H1 (cell line): Measurements from ENCODE around the gene PABPC1L. TPM values are rescaled to one million over a fixed set of nuclear protein-coding genes. Genes with fewer than 3 reads are reported as not detected.

Source experiments
- CTCF ChIA-PET: fragments of 300-600 bp; sonication (Branson Sonifier 250); formaldehyde crosslinking; loops from one replicate; lab custom pipeline; 2021; ENCODE audit not compliant: partially characterized antibody; lab: Charles Lee
- POLR2A ChIA-PET: fragments of 300-600 bp; sonication (Branson Sonifier 250); formaldehyde crosslinking; loops from one replicate; lab custom pipeline; 2021; ENCODE audit warnings: inconsistent platforms; ENCODE audit not compliant: partially characterized antibody; lab: Charles Lee
- DNase-seq, 2 experiments: peaks; one replicate each; pipeline versions ENCODE4 v3.0.0 to v3.0.0-alpha.2; 2010 to 2022; ENCODE audit warnings: low spot score in 2 of 2, low read depth in 1 of 2, mixed read lengths in 1 of 2
- FAIRE-seq: peaks from 2 replicates; lab custom pipeline; 2011; peaks lifted over from hg19 to GRCh38; lab: Jason Lieb, UNC
- H2AFZ ChIP-seq: 2 replicates; pipeline ENCODE4 v1.8.1; 2012; ENCODE audit warnings: low read length, inconsistent platforms
- H2AK5ac ChIP-seq: 2 replicates; pipeline ENCODE4 v1.6.1; 2013; ENCODE audit warnings: low read depth, low read length
- H2BK120ac ChIP-seq: replicated peaks from 2 replicates; pipeline ENCODE3; 2013; ENCODE audit warnings: low read depth, low read length, inconsistent platforms
- H2BK12ac ChIP-seq: 2 replicates; pipeline ENCODE4 v1.6.1; 2013; ENCODE audit warnings: low read depth, low read length
- H2BK15ac ChIP-seq: 2 replicates; pipeline ENCODE4 v1.6.1; 2013; ENCODE audit warnings: low read length
- H2BK20ac ChIP-seq: 2 replicates; pipeline ENCODE4 v1.6.1; 2013; ENCODE audit warnings: low read length
- H2BK5ac ChIP-seq: 2 replicates; pipeline ENCODE4 v1.6.1; 2013; ENCODE audit warnings: low read depth, low read length
- H3K14ac ChIP-seq: 2 replicates; pipeline ENCODE4 v1.6.1; 2013; ENCODE audit warnings: inconsistent platforms; ENCODE audit not compliant: insufficient read length
- H3K18ac ChIP-seq: 2 replicates; pipeline ENCODE4 v1.6.1; 2013; ENCODE audit warnings: low read length; ENCODE audit errors: extremely low read depth
- H3K23ac ChIP-seq: 2 replicates; pipeline ENCODE4 v1.6.1; 2013; ENCODE audit warnings: inconsistent platforms; ENCODE audit not compliant: insufficient read length
- H3K23me2 ChIP-seq: 2 replicates; pipeline ENCODE4 v1.6.1; 2013; ENCODE audit warnings: low read depth, low read length
- H3K27ac ChIP-seq: 2 replicates; pipeline ENCODE4 v1.6.1; 2011; ENCODE audit warnings: low read depth, low read length, inconsistent platforms
- H3K27me3 ChIP-seq, 4 experiments: replicated peaks in 1 of 4; 1 replicate in 1 of 4; 2 replicates in 3 of 4; pipeline versions ENCODE4 v1.6.1 to v1.8.1; 2011 to 2013; ENCODE audit warnings: low read length in 3 of 4, mild to moderate bottlenecking in 3 of 4, inconsistent platforms in 2 of 4, mixed read lengths in 2 of 4, moderate library complexity in 1 of 4; ENCODE audit not compliant: control insufficient read depth in 3 of 4, insufficient read depth in 3 of 4; ENCODE audit errors: extremely low read depth in 1 of 4
- H3K36me3 ChIP-seq, 4 experiments: 2 replicates each; pipeline versions ENCODE4 v1.6.1 to v1.8.1; 2011 to 2013; ENCODE audit warnings: mild to moderate bottlenecking in 4 of 4, low read length in 3 of 4, moderate library complexity in 2 of 4, control low read depth in 1 of 4, inconsistent platforms in 1 of 4; ENCODE audit not compliant: insufficient read depth in 4 of 4, control insufficient read depth in 2 of 4
- H3K4ac ChIP-seq: replicated peaks from 2 replicates; pipeline ENCODE3; 2013; ENCODE audit warnings: low read length, low read depth, mixed read lengths, inconsistent platforms; ENCODE audit not compliant: insufficient read length
- H3K4me1 ChIP-seq, 4 experiments: replicated peaks in 1 of 4; 1 replicate in 1 of 4; 2 replicates in 3 of 4; pipeline versions ENCODE4 v1.6.1 to v1.8.1; 2011 to 2013; ENCODE audit warnings: low read length in 3 of 4, inconsistent platforms in 2 of 4, mixed read lengths in 1 of 4; ENCODE audit not compliant: insufficient read depth in 4 of 4, control insufficient read depth in 3 of 4
- H3K4me2 ChIP-seq, 2 experiments: 2 replicates each; pipeline versions ENCODE4 v1.6.1 to v1.8.1; 2011 to 2013; ENCODE audit warnings: low read depth in 2 of 2, low read length in 2 of 2, control low read depth in 1 of 2, inconsistent platforms in 1 of 2, mild to moderate bottlenecking in 1 of 2; ENCODE audit not compliant: insufficient read depth in 1 of 2
- H3K4me3 ChIP-seq, 4 experiments: fragments of 200-600, 300-600 bp in 1 of 4; sonication (generic), shearing (Covaris generic), sonication (Bioruptor Twin) in 1 of 4; 2 replicates each; pipeline versions ENCODE4 v1.5.1 to v1.8.1; 2011 to 2016; ENCODE audit warnings: low read length in 4 of 4, low read depth in 3 of 4, control low read depth in 2 of 4, inconsistent platforms in 2 of 4, mild to moderate bottlenecking in 2 of 4, mixed read lengths in 1 of 4, moderate library complexity in 1 of 4; ENCODE audit not compliant: insufficient read depth in 2 of 4; ENCODE audit errors: extremely low read depth in 1 of 4
- H3K56ac ChIP-seq: replicated peaks from 2 replicates; pipeline ENCODE3; 2013; ENCODE audit warnings: low read depth, mild to moderate bottlenecking, mixed read lengths, low read length, inconsistent platforms; ENCODE audit not compliant: insufficient read length
- H3K79me1 ChIP-seq: 2 replicates; pipeline ENCODE4 v1.6.1; 2013; ENCODE audit warnings: low read depth, low read length, control low read depth
- H3K79me2 ChIP-seq, 2 experiments: 2 replicates each; pipeline versions ENCODE4 v1.6.1 to v1.8.1; 2012 to 2013; ENCODE audit warnings: low read length in 2 of 2, mild to moderate bottlenecking in 2 of 2, inconsistent platforms in 1 of 2; ENCODE audit not compliant: insufficient read depth in 2 of 2, control insufficient read depth in 1 of 2
- H3K9ac ChIP-seq, 4 experiments: replicated peaks in 1 of 4; 1 replicate in 1 of 4; 2 replicates in 3 of 4; pipeline versions ENCODE4 v1.6.1 to v1.8.1; 2011 to 2013; ENCODE audit warnings: low read depth in 3 of 4, low read length in 3 of 4, control low read depth in 2 of 4, mild to moderate bottlenecking in 2 of 4, moderate library complexity in 2 of 4, inconsistent platforms in 1 of 4; ENCODE audit errors: extremely low read depth in 1 of 4
- H3K9me3 ChIP-seq, 2 experiments: 2 replicates each; pipeline versions ENCODE4 v1.6.1 to v1.8.1; 2012 to 2013; ENCODE audit warnings: mild to moderate bottlenecking in 2 of 2, moderate library complexity in 2 of 2, control low read depth in 1 of 2, inconsistent platforms in 1 of 2, low read depth in 1 of 2, low read length in 1 of 2, mixed read lengths in 1 of 2; ENCODE audit not compliant: insufficient read depth in 2 of 2
- H4K20me1 ChIP-seq, 2 experiments: replicated peaks in 1 of 2; 2 replicates each; pipeline versions ENCODE3 to v1.8.1; 2011 to 2013; ENCODE audit warnings: inconsistent platforms in 2 of 2, low read length in 2 of 2, mild to moderate bottlenecking in 1 of 2; ENCODE audit not compliant: insufficient read depth in 2 of 2, control insufficient read depth in 1 of 2
- H4K5ac ChIP-seq: 2 replicates; pipeline ENCODE4 v1.6.1; 2013; ENCODE audit warnings: low read length, low read depth, mixed read lengths, inconsistent platforms; ENCODE audit not compliant: insufficient read length
- H4K8ac ChIP-seq: 2 replicates; pipeline ENCODE4 v1.8.0; 2013; ENCODE audit warnings: mild to moderate bottlenecking, moderate library complexity, low read length, inconsistent platforms; ENCODE audit not compliant: insufficient read depth; ENCODE audit errors: extremely low read depth
- H4K91ac ChIP-seq: replicated peaks from 2 replicates; pipeline ENCODE3; 2013; ENCODE audit warnings: low read length, mixed read lengths, inconsistent platforms; ENCODE audit not compliant: insufficient read length
- BCL11A ChIP-seq, 2 experiments: IDR thresholded peaks; one replicate each; pipeline ENCODE4 v1.6.1; 2011; ENCODE audit warnings: low read depth in 2 of 2, low read length in 2 of 2, mild to moderate bottlenecking in 2 of 2
- BRCA1 ChIP-seq: IDR thresholded peaks from 2 replicates; pipeline ENCODE4 v1.6.1; 2012; ENCODE audit warnings: low read depth, low read length, improper control_type of control experiment
- CHD1 ChIP-seq: IDR thresholded peaks from 2 replicates; pipeline ENCODE4 v1.6.1; 2012; ENCODE audit warnings: low read depth, low read length, improper control_type of control experiment
- CREB1 ChIP-seq: IDR thresholded peaks from 2 replicates; pipeline ENCODE4 v1.6.1; 2012; ENCODE audit warnings: inconsistent platforms
- CTBP2 ChIP-seq: IDR thresholded peaks from 2 replicates; pipeline ENCODE4 v1.7.0; 2011; ENCODE audit warnings: borderline replicate concordance, mild to moderate bottlenecking, moderate library complexity, mixed read lengths, low read length; ENCODE audit not compliant: insufficient read depth, insufficient read length
- HDAC2 ChIP-seq, 2 experiments: fragments of 300-600 bp in 1 of 2; sonication (generic) in 1 of 2; IDR thresholded peaks; 2 replicates each; pipeline ENCODE4 v1.6.1; 2011 to 2012; ENCODE audit warnings: low read depth in 2 of 2, low read length in 2 of 2, mild to moderate bottlenecking in 2 of 2, moderate library complexity in 2 of 2, borderline replicate concordance in 1 of 2, inconsistent platforms in 1 of 2
- KDM5A ChIP-seq: fragments of 200-600 bp; IDR thresholded peaks from 2 replicates; pipeline ENCODE4 v1.7.1; 2012; ENCODE audit warnings: mild to moderate bottlenecking, low read length, inconsistent platforms, mixed read lengths
- NANOG ChIP-seq: IDR thresholded peaks from 2 replicates; pipeline ENCODE4 v1.6.1; 2011; ENCODE audit warnings: low read length, low read depth, mild to moderate bottlenecking, inconsistent platforms; ENCODE audit not compliant: insufficient read depth, poor library complexity, severe bottlenecking
- RAD21 ChIP-seq, 2 experiments: IDR thresholded peaks in 1 of 2; conservative IDR thresholded peaks in 1 of 2; 2 replicates each; pipeline ENCODE4 v1.6.1; 2011; ENCODE audit warnings: low read depth in 2 of 2, low read length in 2 of 2, improper control_type of control experiment in 1 of 2, inconsistent platforms in 1 of 2, mild to moderate bottlenecking in 1 of 2, moderate library complexity in 1 of 2
- SAP30 ChIP-seq: fragments of 300-600 bp; sonication (generic); IDR thresholded peaks from 2 replicates; pipeline ENCODE4 v1.7.1; 2012; ENCODE audit warnings: low read length, moderate library complexity, mild to moderate bottlenecking, inconsistent platforms; ENCODE audit not compliant: insufficient read depth, insufficient replicate concordance
- SP1 ChIP-seq: IDR thresholded peaks from 2 replicates; pipeline ENCODE4 v1.6.1; 2011; ENCODE audit warnings: low read depth, low read length
- SUZ12 ChIP-seq: fragments of 200-600 bp; sonication (generic); IDR thresholded peaks from 2 replicates; pipeline ENCODE4 v1.6.1; 2012; ENCODE audit warnings: mild to moderate bottlenecking, inconsistent platforms, low read length, moderate library complexity, mixed read lengths
- TBP ChIP-seq: IDR thresholded peaks from 2 replicates; pipeline ENCODE4 v1.6.1; 2011; ENCODE audit warnings: low read depth, low read length, improper control_type of control experiment
- TCF12 ChIP-seq: IDR thresholded peaks from 2 replicates; pipeline ENCODE4 v1.6.1; 2011; ENCODE audit warnings: low read depth, mild to moderate bottlenecking, low read length
- WGBS, 2 experiments: shearing (Covaris generic) in 1 of 2; methylation state at CpG; one replicate each; pipeline versions ENCODE4 v1.1.6 to v1.1.7; 2013 to 2015; ENCODE audit warnings: low lambda C conversion rate in 2 of 2, mixed read lengths in 2 of 2, inconsistent platforms in 1 of 2, low coverage in 1 of 2, missing lambda C conversion rate in 1 of 2; ENCODE audit not compliant: insufficient replicate concordance in 2 of 2, insufficient coverage in 1 of 2, insufficient read length in 1 of 2; ENCODE audit errors: extremely low coverage in 1 of 2, missing lambda C conversion rate in 1 of 2; 5-methylcytosine and 5-hydroxymethylcytosine counted together
- polyA plus RNA-seq, 7 experiments: library from polyadenylated mRNA; depleted of rRNA in 3 of 7; stranded (reverse) in 5 of 7; unstranded in 2 of 7; fragments of >200 nt in 5 of 7; fragments of 200-250 nt in 2 of 7; gene quantifications; 1 replicate in 5 of 7; 2 replicates in 1 of 7; 4 replicates in 1 of 7; pipeline versions ENCODE4 v1.2.1 to v1.2.3, GENCODE V29; 2011 to 2013; ENCODE audit warnings: missing spikeins in 2 of 7, mixed read lengths in 2 of 7
- total RNA-seq: library from RNA; stranded (reverse); fragmentation: NEBNext Ultra II Directional; extraction: Animal tissue kit (Norgen Biotek cat#: 25700); gene quantifications from 2 replicates; pipeline ENCODE4 v1.2.1, GENCODE V29; 2021

The PABPC1L gene
- total and polyA plus RNA-seq, 2 of the 8 experiments (the other 6 are each of a cell fraction or from before 2014, with no cell fraction given), result 61.1 to 108 TPM

GRCh38 chr20:44979090-44979621, 69.3 kb downstream of the PABPC1L start:
- H3K4me1 ChIP-seq, result no peaks in the 10 kb centered on the region
- peaks cover 2 to 3% of the 10 kb centered on the region in 2 experiments for H4K20me1 ChIP-seq
- FAIRE-seq (no peak), DNase-seq (no peak)
- no peak overlapping the region for H3K4ac ChIP-seq
- no peak overlapping the region for H4K5ac ChIP-seq
- no peaks in the 10 kb centered on the region for H3K27me3 ChIP-seq
- H3K9me3 ChIP-seq, result no peaks in the 10 kb centered on the region
- H3K4me2 ChIP-seq, result no peak overlapping the region
- H2BK12ac ChIP-seq, result no peak overlapping the region
- H3K27ac ChIP-seq, result no peak overlapping the region
- H3K56ac ChIP-seq, result no peak overlapping the region
- H2AK5ac ChIP-seq, result no peak overlapping the region
- H3K14ac ChIP-seq, result no peak overlapping the region
- no peak overlapping the region for H3K23ac ChIP-seq
- no peak overlapping the region for H2BK120ac ChIP-seq
- H3K9ac ChIP-seq, result no peak overlapping the region
- ChIA-PET CTCF (no interaction called here), POLR2A (interaction anchor here (1.2 kb wide), 1 partner anchor 8 kb away, joined by 3 read pairs; no protein-coding TSS in a partner anchor)
- no peak overlapping the region for H3K4me3 ChIP-seq
- WGBS, 2 experiments, result 94% methylated on average over 2 of the region's 2 CpGs; no CpG with 5 or more reads in 1 of the 2 experiments
- no peak overlapping the region for H4K8ac ChIP-seq
- H3K36me3 ChIP-seq, result peaks cover 2 to 50% (median 37%) of the 10 kb centered on the region in 4 experiments
- H3K79me2 ChIP-seq, result no peaks in the 10 kb centered on the region
- H2BK15ac ChIP-seq, result no peak overlapping the region
- no peak overlapping the region for H2BK5ac ChIP-seq
- no peaks in the 10 kb centered on the region; the same call in 1 of the 2 replicates for H3K79me1 ChIP-seq
- no peak overlapping the region for H2BK20ac ChIP-seq
- no peak overlapping the region for H3K18ac ChIP-seq
- no peaks in the 10 kb centered on the region for H3K23me2 ChIP-seq
- no peak overlapping the region for H2AFZ ChIP-seq
- H4K91ac ChIP-seq, result no peak overlapping the region
- TF ChIP-seq CREB1 (no peak), CHD1 (no peak), TCF12 (no peak), RAD21 (IDR thresholded peaks at IDR 0.05 in 1 of 2, conservative IDR thresholded peaks at IDR 0.05 in 1 of 2; ENCODE audit: low read depth in 2 of 2, low read length in 2 of 2) (no peak), BCL11A (IDR thresholded peaks at IDR 0.05; ENCODE audit: low read depth in 2 of 2, low read length in 2 of 2) (no peak), CTBP2 (no peak), KDM5A (no peak), TBP (no peak), SAP30 (no peak), SUZ12 (no peak), BRCA1 (no peak), NANOG (no peak), HDAC2 (IDR thresholded peaks at IDR 0.05; ENCODE audit: borderline replicate concordance in 1 of 2, low read depth in 2 of 2, low read length in 2 of 2) (no peak), SP1 (no peak)
